ENCODE results near the gene SLC24A2.

The SLC24A2 gene

GRCh38 chr9:19757745-19758144 is 31.1 kb downstream of the SLC24A2 start:
- DNase-seq (ENCODE audit: low read depth): no peak

- no peak for DNase-seq (ENCODE audit: low read depth)
Observed at GRCh38 chr9:19754921-19755320, 33.9 kb downstream of the SLC24A2 start.

- DNase-seq (ENCODE audit: low read depth): no peak
Observed at GRCh38 chr9:19748278-19749126, 40.3 kb downstream of the SLC24A2 start.

- DNase-seq (ENCODE audit: low read depth): no peak
Observed at GRCh38 chr9:19746223-19746622, 42.6 kb downstream of the SLC24A2 start.

GRCh38 chr9:19741178-19741577 is 47.7 kb downstream of the SLC24A2 start:
- no peak for DNase-seq (ENCODE audit: low read depth)
